ENCODE results near the gene ACOX3. TPM values are rescaled to one million over a fixed set of nuclear protein-coding genes. Genes with fewer than 3 reads are reported as not detected.
"Not testable (repeated sequence)": the region's sequence is repeated elsewhere in the genome, so short reads cannot be mapped to it uniquely, and the experiment has no call there.

Gene ACOX3
- polyA plus RNA-seq, 3 donors, result 13.8 to 16.6 (median 14.9) TPM

- no peak for DNase-seq (ENCODE audit: low read depth in 3 of 3, low spot score in 2 of 3)
These were observed 49.5 kb downstream of the ACOX3 start for GRCh38 chr4:8391071-8391470.

GRCh38 chr4:8390577-8390976 lies 49.9 kb downstream of the ACOX3 start:
- no peak for DNase-seq (ENCODE audit: low read depth in 3 of 3, low spot score in 2 of 3)

- DNase-seq (ENCODE audit: low read depth in 3 of 3, low spot score in 2 of 3), result no peak
These were observed 52.0 kb downstream of the ACOX3 start for GRCh38 chr4:8388528-8388870.

- no peak for DNase-seq (ENCODE audit: low read depth in 3 of 3, low spot score in 2 of 3)
These were observed 52.7 kb downstream of the ACOX3 start for GRCh38 chr4:8387615-8388527.

GRCh38 chr4:8387194-8387593 lies 53.3 kb downstream of the ACOX3 start:
- DNase-seq (ENCODE audit: low read depth in 3 of 3, low spot score in 2 of 3), result no peak

- no peak for DNase-seq (ENCODE audit: low read depth in 3 of 3, low spot score in 2 of 3)
These were observed 53.8 kb downstream of the ACOX3 start for GRCh38 chr4:8386731-8387130.

GRCh38 chr4:8386131-8386530 lies 54.4 kb downstream of the ACOX3 start:
- not testable (repeated sequence) for DNase-seq (ENCODE audit: low read depth in 3 of 3, low spot score in 2 of 3)

GRCh38 chr4:8385611-8386010 lies 54.9 kb downstream of the ACOX3 start:
- no peak for DNase-seq (ENCODE audit: low read depth in 3 of 3, low spot score in 2 of 3)

- DNase-seq (ENCODE audit: low read depth in 3 of 3, low spot score in 2 of 3), result no peak
These were observed 55.4 kb downstream of the ACOX3 start for GRCh38 chr4:8385106-8385505.

- no peak for DNase-seq (ENCODE audit: low read depth in 3 of 3, low spot score in 2 of 3)
These were observed 56.0 kb downstream of the ACOX3 start for GRCh38 chr4:8384397-8385060.

- DNase-seq (ENCODE audit: low read depth in 3 of 3, low spot score in 2 of 3), result no peak
These were observed 56.9 kb downstream of the ACOX3 start for GRCh38 chr4:8383451-8384160.

- no peak for DNase-seq (ENCODE audit: low read depth in 3 of 3, low spot score in 2 of 3)
These were observed 57.5 kb downstream of the ACOX3 start for GRCh38 chr4:8383016-8383415.

- DNase-seq (ENCODE audit: low read depth in 3 of 3, low spot score in 2 of 3), result no peak
These were observed 58.5 kb downstream of the ACOX3 start for GRCh38 chr4:8381814-8382581.

- DNase-seq (ENCODE audit: low read depth in 3 of 3, low spot score in 2 of 3), result no peak
These were observed 59.8 kb downstream of the ACOX3 start for GRCh38 chr4:8380511-8381415.

- no peak for DNase-seq (ENCODE audit: low read depth in 3 of 3, low spot score in 2 of 3)
These were observed 60.8 kb downstream of the ACOX3 start for GRCh38 chr4:8379771-8380170.

- no peak for DNase-seq (ENCODE audit: low read depth in 3 of 3, low spot score in 2 of 3)
These were observed 61.2 kb downstream of the ACOX3 start for GRCh38 chr4:8379281-8379680.

GRCh38 chr4:8378776-8379175 lies 61.7 kb downstream of the ACOX3 start:
- no peak for DNase-seq (ENCODE audit: low read depth in 3 of 3, low spot score in 2 of 3)

- DNase-seq (ENCODE audit: low read depth in 3 of 3, low spot score in 2 of 3), result no peak
These were observed 62.3 kb downstream of the ACOX3 start for GRCh38 chr4:8378101-8378724.

All from right renal cortex interstitium (tissue), 3 donors.